Loucy (cell line): ENCODE results near the gene ANO2.

Experiments used
- H2AFZ ChIP-seq: fragments of 200-600 bp; sonication (generic); 2 replicates; pipeline ENCODE4 v1.6.0; 2016; ENCODE audit warnings: antibody characterized with exemption, mild to moderate bottlenecking, low read length, moderate library complexity
- H3F3A ChIP-seq: fragments of 200-600 bp; 2 replicates; pipeline ENCODE4 v1.6.0; 2016; ENCODE audit warnings: antibody characterized with exemption, low read depth, mild to moderate bottlenecking
- H3K27me3 ChIP-seq: fragments of 200-600 bp; sonication (generic); 2 replicates; pipeline ENCODE4 v1.6.1; 2014; ENCODE audit warnings: low read length, mild to moderate bottlenecking; ENCODE audit not compliant: insufficient read depth, poor library complexity, severe bottlenecking
- H3K36me3 ChIP-seq: fragments of 200-600 bp; sonication (generic); 2 replicates; pipeline ENCODE4 v1.6.1; 2016; ENCODE audit warnings: low read length; ENCODE audit not compliant: insufficient read depth
- H3K4me1 ChIP-seq: fragments of 200-600 bp; sonication (generic); 2 replicates; pipeline ENCODE4 v1.5.1; 2014; ENCODE audit warnings: low read length, mild to moderate bottlenecking; ENCODE audit not compliant: insufficient read depth, poor library complexity, severe bottlenecking
- H3K4me2 ChIP-seq: fragments of 200-600 bp; sonication (generic); 2 replicates; pipeline ENCODE4 v1.6.0; 2014; ENCODE audit warnings: antibody characterized with exemption, low read length, low read depth, mild to moderate bottlenecking; ENCODE audit not compliant: poor library complexity, severe bottlenecking
- H3K4me3 ChIP-seq: fragments of 200-600 bp; sonication (generic); 2 replicates; pipeline ENCODE4 v1.5.1; 2014; ENCODE audit warnings: low read length, mild to moderate bottlenecking, mixed read lengths; ENCODE audit not compliant: poor library complexity, severe bottlenecking
- H3K79me2 ChIP-seq: fragments of 200-600 bp; sonication (generic); 2 replicates; pipeline ENCODE4 v1.6.1; 2014; ENCODE audit warnings: low read length; ENCODE audit not compliant: insufficient read depth
- H3K9ac ChIP-seq: fragments of 200-600 bp; sonication (generic); 2 replicates; pipeline ENCODE4 v1.6.0; 2014; ENCODE audit warnings: mild to moderate bottlenecking, low read depth, low read length, moderate library complexity; ENCODE audit not compliant: poor library complexity, severe bottlenecking
- H3K9me2 ChIP-seq: fragments of 200-600 bp; sonication (generic); replicated peaks from 2 replicates; pipeline ENCODE4 v1.6.1; 2016; ENCODE audit warnings: low read depth, low read length, mixed read lengths
- H3K9me3 ChIP-seq: fragments of 200-600 bp; sonication (generic); 2 replicates; pipeline ENCODE4 v1.6.1; 2014; ENCODE audit warnings: mild to moderate bottlenecking, antibody characterized with exemption, low read length, low read depth; ENCODE audit not compliant: insufficient read depth
- H4K20me1 ChIP-seq: fragments of 200-600 bp; sonication (generic); 2 replicates; pipeline ENCODE4 v1.6.0; 2014; ENCODE audit warnings: antibody characterized with exemption, low read length, mild to moderate bottlenecking; ENCODE audit not compliant: insufficient read depth, poor library complexity, severe bottlenecking
- CTCF ChIP-seq: fragments of 200-600 bp; sonication (generic); conservative IDR thresholded peaks from 2 replicates; pipeline ENCODE4 v1.5.1; 2014; ENCODE audit warnings: mild to moderate bottlenecking, antibody characterized with exemption, low read length
- EZH2phosphoT487 ChIP-seq: fragments of 200-600 bp; IDR thresholded peaks from 2 replicates; pipeline ENCODE4 v1.6.1; 2018; ENCODE audit warnings: antibody characterized with exemption, mild to moderate bottlenecking, moderate library complexity, borderline replicate concordance

ANO2 gene

GRCh38 chr12:5648692-5649359, 296.2 kb downstream of the ANO2 start:
- Histone ChIP-seq H3K4me3 (no peak overlapping the region), H3K9me2 (no peaks in the 10 kb centered on the region), H3K36me3 (no peaks in the 10 kb centered on the region), H2AFZ (no peak overlapping the region), H3K9ac (no peak overlapping the region), H3K27me3 (no peaks in the 10 kb centered on the region), H3K79me2 (no peaks in the 10 kb centered on the region), H3K4me1 (no peaks in the 10 kb centered on the region), H3F3A (no peaks in the 10 kb centered on the region), H4K20me1 (no peaks in the 10 kb centered on the region), H3K4me2 (no peak overlapping the region), H3K9me3 (no peaks in the 10 kb centered on the region)
- TF ChIP-seq CTCF = peak; percentile 64
- no peak for TF ChIP-seq EZH2phosphoT487

GRCh38 chr12:5643266-5643665, 301.8 kb downstream of the ANO2 start:
- H3K9me2 ChIP-seq = no peaks in the 10 kb centered on the region
- no peaks in the 10 kb centered on the region for H3K79me2 ChIP-seq
- no peaks in the 10 kb centered on the region for H4K20me1 ChIP-seq
- H2AFZ ChIP-seq = no peak overlapping the region
- no peak overlapping the region for H3K9ac ChIP-seq
- H3K36me3 ChIP-seq = no peaks in the 10 kb centered on the region
- TF ChIP-seq CTCF = no peak
- TF ChIP-seq EZH2phosphoT487 = no peak
- H3K27me3 ChIP-seq = peaks cover 3% of the 10 kb centered on the region
- no peak overlapping the region for H3K4me3 ChIP-seq
- no peaks in the 10 kb centered on the region for H3F3A ChIP-seq
- H3K4me2 ChIP-seq = no peak overlapping the region
- H3K4me1 ChIP-seq = no peaks in the 10 kb centered on the region
- no peaks in the 10 kb centered on the region for H3K9me3 ChIP-seq

GRCh38 chr12:5637698-5638097, 307.4 kb downstream of the ANO2 start:
- H3K9ac ChIP-seq = no peak overlapping the region
- no peaks in the 10 kb centered on the region for H3K79me2 ChIP-seq
- no peaks in the 10 kb centered on the region for H3K9me3 ChIP-seq
- no peaks in the 10 kb centered on the region for H3K9me2 ChIP-seq
- H3K36me3 ChIP-seq = no peaks in the 10 kb centered on the region
- no peak overlapping the region for H3K4me3 ChIP-seq
- peaks cover 3% of the 10 kb centered on the region for H3K27me3 ChIP-seq
- H2AFZ ChIP-seq = no peak overlapping the region
- no peaks in the 10 kb centered on the region for H3F3A ChIP-seq
- TF ChIP-seq CTCF = no peak
- TF ChIP-seq EZH2phosphoT487 = no peak
- no peak overlapping the region for H3K4me2 ChIP-seq
- no peaks in the 10 kb centered on the region for H4K20me1 ChIP-seq
- H3K4me1 ChIP-seq = peaks cover 3% of the 10 kb centered on the region
